ENCODE data around the gene OR1S2. TPM values are rescaled to one million over a fixed set of nuclear protein-coding genes. Genes with fewer than 3 reads are reported as not detected.

OR1S2 gene, protein sequence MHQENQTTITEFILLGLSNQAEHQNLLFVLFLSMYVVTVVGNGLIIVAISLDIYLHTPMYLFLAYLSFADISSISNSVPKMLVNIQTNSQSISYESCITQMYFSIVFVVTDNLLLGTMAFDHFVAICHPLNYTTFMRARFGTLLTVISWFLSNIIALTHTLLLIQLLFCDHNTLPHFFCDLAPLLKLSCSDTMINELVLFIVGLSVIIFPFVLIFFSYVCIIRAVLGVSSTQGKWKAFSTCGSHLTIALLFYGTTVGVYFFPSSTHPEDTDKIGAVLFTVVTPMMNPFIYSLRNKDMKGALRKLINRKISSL
- not detected in 2 replicates for total RNA-seq
- not detected for total RNA-seq (2013)
- polyA plus RNA-seq = not detected in 2 replicates
- not detected in 2 replicates for polyA minus RNA-seq

DNA sequence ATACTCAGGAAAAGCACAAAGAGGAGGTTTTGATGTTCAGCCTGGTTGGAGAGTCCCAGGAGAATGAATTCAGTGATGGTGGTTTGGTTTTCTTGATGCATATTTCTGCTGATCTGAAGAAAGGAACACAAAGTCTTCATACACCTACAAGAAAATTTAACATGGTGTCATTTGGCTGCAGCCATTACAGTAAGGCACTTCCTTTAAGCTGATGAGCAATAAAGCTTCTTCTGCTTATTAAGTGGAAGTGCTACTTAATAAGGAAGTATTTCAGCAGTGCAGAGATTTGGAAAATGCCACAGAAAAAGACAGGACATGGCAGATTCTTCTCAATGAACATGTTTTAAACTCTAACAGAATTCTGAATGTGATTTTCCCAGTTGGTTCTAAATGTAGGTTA lies at the start of gene OR1S2:
OR1S2 (minus strand) TSS at position 101 of the 400 bp plus-strand sequence; CDS start at position 101, 0 bp downstream.
- H3K27ac ChIP-seq (ENCODE audit: low read length in 2 of 2) = no peak within 1 kb of the TSS
- TF ChIP-seq, protein P1, sequence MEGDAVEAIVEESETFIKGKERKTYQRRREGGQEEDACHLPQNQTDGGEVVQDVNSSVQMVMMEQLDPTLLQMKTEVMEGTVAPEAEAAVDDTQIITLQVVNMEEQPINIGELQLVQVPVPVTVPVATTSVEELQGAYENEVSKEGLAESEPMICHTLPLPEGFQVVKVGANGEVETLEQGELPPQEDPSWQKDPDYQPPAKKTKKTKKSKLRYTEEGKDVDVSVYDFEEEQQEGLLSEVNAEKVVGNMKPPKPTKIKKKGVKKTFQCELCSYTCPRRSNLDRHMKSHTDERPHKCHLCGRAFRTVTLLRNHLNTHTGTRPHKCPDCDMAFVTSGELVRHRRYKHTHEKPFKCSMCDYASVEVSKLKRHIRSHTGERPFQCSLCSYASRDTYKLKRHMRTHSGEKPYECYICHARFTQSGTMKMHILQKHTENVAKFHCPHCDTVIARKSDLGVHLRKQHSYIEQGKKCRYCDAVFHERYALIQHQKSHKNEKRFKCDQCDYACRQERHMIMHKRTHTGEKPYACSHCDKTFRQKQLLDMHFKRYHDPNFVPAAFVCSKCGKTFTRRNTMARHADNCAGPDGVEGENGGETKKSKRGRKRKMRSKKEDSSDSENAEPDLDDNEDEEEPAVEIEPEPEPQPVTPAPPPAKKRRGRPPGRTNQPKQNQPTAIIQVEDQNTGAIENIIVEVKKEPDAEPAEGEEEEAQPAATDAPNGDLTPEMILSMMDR (IDR thresholded peaks at IDR 0.05) = no peak
- TF ChIP-seq EZH2 (IDR thresholded peaks at IDR 0.05; ENCODE audit: borderline replicate concordance, insufficient read depth, low read depth, low read length, poor library complexity, severe bottlenecking) = no peak
- DNase-seq = no peak
- Mint-ChIP-seq H3K27ac (no peak within 1 kb of the TSS), H3K9me3 (ENCODE audit: insufficient read depth) (no peaks in the 10 kb centered on the region), H3K27me3 (peaks cover 20% of the 10 kb centered on the region), H3K4me1 (no peaks in the 10 kb centered on the region), H3K4me3 (no peak within 1 kb of the TSS)
- H3K9me3 ChIP-seq (ENCODE audit: control extremely low read depth in 1 of 3, control insufficient read depth in 2 of 3, insufficient read depth in 1 of 3, low read length in 2 of 3) = no peaks in the 10 kb centered on the region
- ATAC-seq (ENCODE audit: low read depth) = no peak
- no peak within 1 kb of the TSS for H3K4me2 ChIP-seq (replicated peaks; ENCODE audit: low read depth, low read length, poor library complexity, severe bottlenecking)
- H3K79me2 ChIP-seq (ENCODE audit: control insufficient read depth, insufficient read depth, low read length) = no peaks in the 10 kb centered on the region
- no peak within 1 kb of the TSS for H2AFZ ChIP-seq (ENCODE audit: insufficient read depth, low read depth, low read length, poor library complexity, severe bottlenecking)
- CTCF ChIA-PET = no interaction called here
- H3K27me3 ChIP-seq (replicated peaks in 1 of 4; ENCODE audit: control extremely low read depth in 1 of 4, control insufficient read depth in 3 of 4, insufficient read depth in 4 of 4, low read length in 3 of 4) = no peaks in the 10 kb centered on the region
- no peaks in the 10 kb centered on the region for H3K36me3 ChIP-seq (replicated peaks in 1 of 2; ENCODE audit: control extremely low read depth in 1 of 2, control insufficient read depth in 1 of 2, extremely low read depth in 1 of 2, insufficient read depth in 2 of 2, low read length in 1 of 2)
- H3K4me3 ChIP-seq (ENCODE audit: control extremely low read depth in 1 of 5, extremely low read depth in 1 of 5, insufficient read depth in 1 of 5, low read depth in 2 of 5, low read length in 4 of 5) = no peak within 1 kb of the TSS
- intact Hi-C loops (cut with micrococcal nuclease) = no loop called here
- H3K9ac ChIP-seq (ENCODE audit: low read length) = no peak within 1 kb of the TSS
- POLR2A ChIA-PET = no interaction called here
- H4K20me1 ChIP-seq (ENCODE audit: control insufficient read depth, insufficient read depth, low read length, poor library complexity, severe bottlenecking) = no peaks in the 10 kb centered on the region
- H3K4me1 ChIP-seq (ENCODE audit: control insufficient read depth in 2 of 2, insufficient read depth in 2 of 2, low read length in 2 of 2) = no peaks in the 10 kb centered on the region

- Histone ChIP-seq H2AFZ (ENCODE audit: insufficient read depth, low read depth, low read length, poor library complexity, severe bottlenecking) (no peak overlapping the region), H3K79me2 (ENCODE audit: control insufficient read depth, insufficient read depth, low read length) (no peaks in the 10 kb centered on the region), H3K4me3 (ENCODE audit: control extremely low read depth in 1 of 5, extremely low read depth in 1 of 5, insufficient read depth in 1 of 5, low read depth in 2 of 5, low read length in 4 of 5) (no peak overlapping the region), H4K20me1 (ENCODE audit: control insufficient read depth, insufficient read depth, low read length, poor library complexity, severe bottlenecking) (no peaks in the 10 kb centered on the region), H3K9ac (ENCODE audit: low read length) (no peak overlapping the region), H3K4me1 (ENCODE audit: control insufficient read depth in 2 of 2, insufficient read depth in 2 of 2, low read length in 2 of 2) (no peaks in the 10 kb centered on the region), H3K9me3 (ENCODE audit: control extremely low read depth in 1 of 3, control insufficient read depth in 2 of 3, insufficient read depth in 1 of 3, low read length in 2 of 3) (peaks cover 0 to 4% (median 2%) of the 10 kb centered on the region in 3 donors), H3K27ac (ENCODE audit: low read length in 2 of 2) (no peak overlapping the region), H3K4me2 (replicated peaks; ENCODE audit: low read depth, low read length, poor library complexity, severe bottlenecking) (no peak overlapping the region), H3K36me3 (replicated peaks in 1 of 2; ENCODE audit: control extremely low read depth in 1 of 2, control insufficient read depth in 1 of 2, extremely low read depth in 1 of 2, insufficient read depth in 2 of 2, low read length in 1 of 2) (no peaks in the 10 kb centered on the region), H3K27me3 (replicated peaks in 1 of 4; ENCODE audit: control extremely low read depth in 1 of 4, control insufficient read depth in 3 of 4, insufficient read depth in 4 of 4, low read length in 3 of 4) (no peaks in the 10 kb centered on the region)
- peaks cover 6% of the 10 kb centered on the region for H3K27me3 Mint-ChIP-seq
- intact Hi-C loops (cut with micrococcal nuclease) = no loop called here
- ChIA-PET POLR2A (no interaction called here), CTCF (no interaction called here)
- DNase-seq (no peak), ATAC-seq (ENCODE audit: low read depth) (no peak)
- H3K4me1 Mint-ChIP-seq = no peaks in the 10 kb centered on the region
- no peak overlapping the region for H3K4me3 Mint-ChIP-seq
- no CpG with 5 or more reads among the region's 2 CpGs for WGBS (ENCODE audit: insufficient coverage)
- TF ChIP-seq, protein P1 (IDR thresholded peaks at IDR 0.05) = no peak
- no peak for TF ChIP-seq EZH2 (IDR thresholded peaks at IDR 0.05; ENCODE audit: borderline replicate concordance, insufficient read depth, low read depth, low read length, poor library complexity, severe bottlenecking)
- peaks cover 3% of the 10 kb centered on the region for H3K9me3 Mint-ChIP-seq (ENCODE audit: insufficient read depth)
- no peak overlapping the region for H3K27ac Mint-ChIP-seq
Measured at GRCh38 chr11:58243954-58244353, 40.0 kb upstream of the OR1S2 start.

Data from B cell (primary cell).